K562 treated with DMSO at 1 percent for 24 hours (cell line): ENCODE measurements around the gene MPC2. TPM values are rescaled to one million over a fixed set of nuclear protein-coding genes. Genes with fewer than 3 reads are reported as not detected.

ENCODE experiments used
- total RNA-seq: library from RNA; unstranded; fragments of 300-600 nt; gene quantifications from 2 replicates; pipeline ENCODE4 v1.2.3, GENCODE V29; 2022; ENCODE audit warnings: low read depth; ENCODE audit not compliant: insufficient read depth

Gene MPC2
- 74.4 and 84.8 TPM in 2 replicates for total RNA-seq

GRCh38 chr1:167936930-167937708 is at the start of gene MPC2:
MPC2 (minus strand) TSS chr1:167937072; CDS start chr1:167935841, 1,231 bp downstream.

GRCh38 chr1:167936068-167936929 is 573 bp downstream of the MPC2 start, which contains the start of gene DCAF6:
DCAF6 (plus strand) TSS chr1:167936683; CDS start chr1:167936912, 229 bp downstream.

GRCh38 chr1:167913895-167914496 is 22.9 kb downstream of the MPC2 start, which contains the start of gene ADCY10:
ADCY10 (minus strand) TSS chr1:167914134; CDS start chr1:167905140, 8,994 bp downstream.

Other genes with a start within 250 kb of the MPC2 start
- 34.4 and 46.6 TPM in 2 replicates for gene MPZL1, start 215.1 kb downstream of the MPC2 start, total RNA-seq
- gene ADCY10, start 22.9 kb downstream of the MPC2 start, total RNA-seq = 0.27 and 0.50 TPM in 2 replicates
- 31.8 and 38.1 TPM in 2 replicates for gene DCAF6, start 389 bp downstream of the MPC2 start, total RNA-seq
- gene GPR161, start 199.9 kb upstream of the MPC2 start, total RNA-seq = 3.5 and 5.1 TPM in 2 replicates
- 22.7 and 26.9 TPM in 2 replicates for gene TIPRL, start 241.9 kb upstream of the MPC2 start, total RNA-seq